Parathyroid adenoma (tissue), 2 donors: ENCODE data around the gene BCKDHA.
A peak's percentile ranks its signal among the peaks of the same experiment; 100 is the strongest.

Experiments used
- H2AFZ ChIP-seq: fragments of 300-600 bp; sonication (generic); one replicate; pipeline ENCODE4 v1.7.0; 2017; ENCODE audit warnings: antibody characterized with exemption, mild to moderate bottlenecking
- H3K27ac ChIP-seq: fragments of 300-600 bp; sonication (generic); one replicate; pipeline ENCODE4 v1.7.0; 2017
- H3K27me3 ChIP-seq: fragments of 300-600 bp; sonication (generic); one replicate; pipeline ENCODE4 v1.7.0; 2017; ENCODE audit warnings: low read length; ENCODE audit not compliant: control insufficient read depth, insufficient read depth
- H3K36me3 ChIP-seq: fragments of 300-600 bp; sonication (generic); one replicate; pipeline ENCODE4 v1.7.0; 2017; ENCODE audit warnings: low read length; ENCODE audit not compliant: control insufficient read depth, insufficient read depth
- H3K4me1 ChIP-seq: fragments of 300-600 bp; sonication (generic); one replicate; pipeline ENCODE4 v1.7.0; 2017; ENCODE audit warnings: control low read depth
- H3K4me2 ChIP-seq: fragments of 300-600 bp; sonication (generic); one replicate; pipeline ENCODE4 v1.7.0; 2017; ENCODE audit warnings: low read length
- H3K4me3 ChIP-seq: fragments of 300-600 bp; sonication (generic); one replicate; pipeline ENCODE4 v1.7.0; 2017; ENCODE audit warnings: low read depth, low read length
- H3K79me2 ChIP-seq: fragments of 300-600 bp; sonication (generic); one replicate; pipeline ENCODE4 v1.7.0; 2017; ENCODE audit warnings: control low read depth
- H3K9ac ChIP-seq: fragments of 300-600 bp; sonication (generic); one replicate; pipeline ENCODE4 v1.7.0; 2017; ENCODE audit warnings: mild to moderate bottlenecking
- H3K9me3 ChIP-seq: fragments of 300-600 bp; sonication (generic); one replicate; pipeline ENCODE4 v1.7.0; 2017; ENCODE audit warnings: low read length; ENCODE audit not compliant: control insufficient read depth
- CTCF ChIP-seq: fragments of 300-600 bp; sonication (generic); IDR thresholded peaks from one replicate; pipeline ENCODE4 v1.7.0; 2017; ENCODE audit warnings: antibody characterized with exemption, mild to moderate bottlenecking
- donor health status: primary hyperparathyroidism.

BCKDHA gene

GRCh38 chr19:41399525-41399924, 1.9 kb downstream of the BCKDHA start:
- Histone ChIP-seq H3K4me3 (no peak overlapping the region), H3K79me2 (peaks cover 32% of the 10 kb centered on the region), H3K9ac (no peak overlapping the region), H3K4me2 (no peak overlapping the region), H2AFZ (no peak overlapping the region), H3K27ac (no peak overlapping the region), H3K27me3 (no peaks in the 10 kb centered on the region), H3K4me1 (peaks cover 19% of the 10 kb centered on the region), H3K36me3 (no peaks in the 10 kb centered on the region), H3K9me3 (no peaks in the 10 kb centered on the region)
- TF ChIP-seq CTCF = no peak

GRCh38 chr19:41401483-41401882, 3.9 kb downstream of the BCKDHA start:
- H2AFZ ChIP-seq = no peak overlapping the region
- no peak overlapping the region for H3K27ac ChIP-seq
- peaks cover 24% of the 10 kb centered on the region for H3K4me1 ChIP-seq

GRCh38 chr19:41402010-41402409, 4.4 kb downstream of the BCKDHA start:
- no peak overlapping the region for H3K9ac ChIP-seq

More at GRCh38 chr19:41401483-41401882, 3.9 kb downstream of the BCKDHA start:
- Histone ChIP-seq H3K36me3 (no peaks in the 10 kb centered on the region), H3K4me3 (no peak overlapping the region), H3K9ac (no peak overlapping the region), H3K79me2 (peaks cover 37% of the 10 kb centered on the region), H3K4me2 (no peak overlapping the region), H3K9me3 (no peaks in the 10 kb centered on the region), H3K27me3 (no peaks in the 10 kb centered on the region)
- TF ChIP-seq CTCF = no peak

GRCh38 chr19:41403181-41403970, 5.8 kb downstream of the BCKDHA start:
- Histone ChIP-seq H3K27me3 (no peaks in the 10 kb centered on the region), H2AFZ (no peak overlapping the region), H3K4me3 (peak overlapping the region; percentile 52), H3K27ac (peak overlapping the region; percentile 85), H3K79me2 (peaks cover 29% of the 10 kb centered on the region), H3K9ac (no peak overlapping the region), H3K9me3 (no peaks in the 10 kb centered on the region), H3K4me1 (peaks cover 24% of the 10 kb centered on the region), H3K4me2 (peak overlapping the region; percentile 62), H3K36me3 (no peaks in the 10 kb centered on the region)
- no peak for TF ChIP-seq CTCF

More at GRCh38 chr19:41402010-41402409, 4.4 kb downstream of the BCKDHA start:
- TF ChIP-seq CTCF = no peak
- Histone ChIP-seq H3K79me2 (peaks cover 37% of the 10 kb centered on the region), H3K4me3 (no peak overlapping the region), H3K4me1 (peaks cover 24% of the 10 kb centered on the region), H3K9me3 (no peaks in the 10 kb centered on the region), H3K36me3 (no peaks in the 10 kb centered on the region), H2AFZ (no peak overlapping the region), H3K27ac (peak overlapping the region; percentile 85), H3K4me2 (no peak overlapping the region), H3K27me3 (no peaks in the 10 kb centered on the region)

GRCh38 chr19:41405776-41406175, 8.2 kb downstream of the BCKDHA start:
- Histone ChIP-seq H3K27me3 (no peaks in the 10 kb centered on the region), H3K36me3 (no peaks in the 10 kb centered on the region), H3K9me3 (no peaks in the 10 kb centered on the region), H3K4me1 (peaks cover 24% of the 10 kb centered on the region), H3K27ac (no peak overlapping the region), H3K4me3 (no peak overlapping the region), H3K79me2 (peaks cover 20% of the 10 kb centered on the region), H2AFZ (no peak overlapping the region), H3K9ac (no peak overlapping the region), H3K4me2 (no peak overlapping the region)
- no peak for TF ChIP-seq CTCF
